ENCODE results near the gene TMEM17. TPM values are rescaled to one million over a fixed set of nuclear protein-coding genes. Genes with fewer than 3 reads are reported as not detected.

The TMEM17 gene
- total and polyA plus RNA-seq, 3 donors from 2014 or later: 6.6 to 7.8 (median 6.7) TPM

DNA sequence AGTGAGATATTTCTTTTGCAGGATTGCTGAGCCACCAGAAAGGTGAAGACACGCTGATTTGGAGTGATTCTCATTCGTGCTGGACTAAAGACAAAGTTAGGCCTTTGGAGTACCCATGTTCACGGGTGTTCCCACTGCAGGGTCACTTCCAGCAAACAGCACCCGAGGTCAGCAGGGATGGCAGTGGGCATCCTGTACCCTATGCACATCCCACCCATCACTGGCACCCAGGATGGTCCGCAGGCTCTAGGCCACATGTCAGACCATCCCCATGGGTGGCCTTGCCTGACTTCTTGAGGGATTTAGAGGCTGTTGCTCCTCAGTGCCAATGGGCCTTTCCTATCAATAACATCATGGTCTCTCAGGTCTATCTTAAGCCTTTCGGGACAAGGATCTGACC is 39.3 kb upstream of the TMEM17 start:
- intact Hi-C loops (cut with DNase I; ENCODE audit: low total_unique reads): no loop called here
- 92 to 93% methylated on average over 6 of the region's 6 CpGs for WGBS, 2 donors
- Histone ChIP-seq H3K27me3 (no peaks in the 10 kb centered on the region), H3K9me3 (no peaks in the 10 kb centered on the region), H3K36me3 (ENCODE audit: low read depth, missing control alignments) (no peaks in the 10 kb centered on the region), H3K27ac (no peak overlapping the region), H3K4me1 (no peaks in the 10 kb centered on the region), H3K4me3 (no peak overlapping the region)
- TF ChIP-seq POLR2A (IDR thresholded peaks at IDR 0.05): no peak
- TF ChIP-seq CTCF (IDR thresholded peaks at IDR 0.05): no peak
- DNase-seq: no peak

GRCh38 chr2:62540408-62541168 is 34.6 kb upstream of the TMEM17 start:
- Histone ChIP-seq H3K4me3 (no peak overlapping the region), H3K27ac (no peak overlapping the region), H3K9me3 (no peaks in the 10 kb centered on the region), H3K27me3 (no peaks in the 10 kb centered on the region), H3K36me3 (ENCODE audit: low read depth, missing control alignments) (no peaks in the 10 kb centered on the region), H3K4me1 (no peaks in the 10 kb centered on the region)
- no peak for TF ChIP-seq POLR2A (IDR thresholded peaks at IDR 0.05)
- no peak for TF ChIP-seq CTCF (IDR thresholded peaks at IDR 0.05)
- intact Hi-C loops (cut with DNase I; ENCODE audit: low total_unique reads): no loop called here
- DNase-seq: no peak
- WGBS, 2 donors: 85 to 90% methylated on average over 5 of the region's 5 CpGs

DNA sequence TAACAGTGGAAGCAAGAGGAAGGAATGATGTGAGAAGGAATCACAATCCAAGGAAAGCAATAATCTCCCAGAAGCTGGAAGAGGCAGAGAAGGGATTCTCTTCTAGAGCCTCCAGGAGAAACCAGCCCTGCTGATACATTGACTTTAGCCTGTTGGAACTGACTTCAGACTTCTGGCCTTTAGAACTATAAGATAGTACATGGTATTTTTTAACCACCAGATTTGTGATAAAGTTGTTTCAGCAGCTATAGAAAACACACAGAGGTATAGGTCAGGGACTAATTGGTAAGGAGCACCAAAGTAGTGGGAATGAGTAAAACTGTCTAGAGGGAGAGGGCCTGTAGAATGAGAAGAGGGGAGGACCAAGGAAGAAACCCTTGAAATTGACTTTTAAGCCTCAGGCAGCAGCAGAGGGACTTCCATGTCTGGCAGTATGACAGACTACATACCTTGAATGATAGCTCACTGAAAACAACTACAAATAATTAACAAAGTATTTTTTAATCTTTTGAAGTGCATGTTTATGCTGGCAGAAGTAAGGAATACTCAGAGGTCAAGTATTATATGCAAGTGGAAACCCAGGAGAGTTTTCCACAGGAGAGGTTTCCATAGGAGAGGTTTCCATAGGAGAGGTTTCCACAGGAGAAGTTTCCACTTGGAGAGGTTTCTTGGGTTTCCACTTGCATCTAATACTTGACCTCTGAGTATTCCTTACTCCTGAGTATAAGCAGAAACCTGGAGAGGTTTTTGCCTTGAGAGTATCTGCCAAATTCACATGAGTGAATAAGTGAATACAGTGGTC is 33.8 kb upstream of the TMEM17 start:
- no peak overlapping the region for H3K4me3 ChIP-seq
- intact Hi-C loops (cut with DNase I; ENCODE audit: low total_unique reads): no loop called here
- no peaks in the 10 kb centered on the region for H3K36me3 ChIP-seq (ENCODE audit: low read depth, missing control alignments)
- no peaks in the 10 kb centered on the region for H3K4me1 ChIP-seq
- no peaks in the 10 kb centered on the region for H3K27me3 ChIP-seq
- H3K27ac ChIP-seq: no peak overlapping the region
- H3K9me3 ChIP-seq: no peaks in the 10 kb centered on the region
- no peak for DNase-seq
- TF ChIP-seq CTCF (IDR thresholded peaks at IDR 0.05) (no peak), POLR2A (IDR thresholded peaks at IDR 0.05) (no peak)

GRCh38 chr2:62538756-62539155 is 32.8 kb upstream of the TMEM17 start:
- intact Hi-C loops (cut with DNase I; ENCODE audit: low total_unique reads): no loop called here
- TF ChIP-seq POLR2A (IDR thresholded peaks at IDR 0.05) (no peak), CTCF (IDR thresholded peaks at IDR 0.05) (no peak)
- 86 to 100% methylated on average over 1 of the region's 1 CpG for WGBS, 2 donors
- no peaks in the 10 kb centered on the region for H3K27me3 ChIP-seq
- no peaks in the 10 kb centered on the region for H3K36me3 ChIP-seq (ENCODE audit: low read depth, missing control alignments)
- no peaks in the 10 kb centered on the region for H3K4me1 ChIP-seq
- DNase-seq: no peak
- H3K9me3 ChIP-seq: no peaks in the 10 kb centered on the region
- no peak overlapping the region for H3K4me3 ChIP-seq
- no peak overlapping the region for H3K27ac ChIP-seq

Measured in testis (tissue), 3 donors.